OCI-LY1 (cell line): ENCODE results near the gene EML6.

ENCODE experiments used
- H2AFZ ChIP-seq: fragments of 200-600 bp; sonication (generic), shearing (Covaris generic); 2 replicates; pipeline ENCODE4 v1.6.0; 2014; ENCODE audit warnings: antibody characterized with exemption, mild to moderate bottlenecking, low read length
- H3F3A ChIP-seq: fragments of 200-600 bp; sonication (generic), shearing (Covaris generic); 2 replicates; pipeline ENCODE4 v1.6.0; 2014; ENCODE audit warnings: mild to moderate bottlenecking, antibody characterized with exemption, low read length, moderate library complexity; ENCODE audit not compliant: insufficient read depth
- H3K27ac ChIP-seq: fragments of 200-600 bp; sonication (generic); 2 replicates; pipeline ENCODE4 v1.5.1; 2014; ENCODE audit warnings: low read length, mixed run types, mild to moderate bottlenecking, low read depth; ENCODE audit not compliant: poor library complexity, severe bottlenecking
- H3K27me3 ChIP-seq: fragments of 200-600 bp; sonication (generic); 2 replicates; pipeline ENCODE4 v1.6.0; 2014; ENCODE audit warnings: antibody characterized with exemption, mild to moderate bottlenecking, low read length, moderate library complexity; ENCODE audit not compliant: insufficient read depth
- H3K36me3 ChIP-seq: fragments of 200-600 bp; sonication (generic); 2 replicates; pipeline ENCODE4 v1.6.1; 2014; ENCODE audit warnings: mild to moderate bottlenecking, antibody characterized with exemption, low read length, moderate library complexity, mixed read lengths; ENCODE audit not compliant: insufficient read depth
- H3K4me1 ChIP-seq: fragments of 200-600 bp; sonication (generic); 2 replicates; pipeline ENCODE4 v1.5.1; 2014; ENCODE audit warnings: mild to moderate bottlenecking, low read length, moderate library complexity; ENCODE audit not compliant: insufficient read depth, severe bottlenecking
- H3K4me2 ChIP-seq: fragments of 200-600 bp; sonication (generic), shearing (Covaris generic); 2 replicates; pipeline ENCODE4 v1.6.1; 2014; ENCODE audit warnings: low read length
- H3K4me3 ChIP-seq: fragments of 200-600 bp; sonication (generic); 2 replicates; pipeline ENCODE4 v1.5.1; 2014; ENCODE audit warnings: low read length, low read depth, mild to moderate bottlenecking, mixed read lengths; ENCODE audit not compliant: poor library complexity, severe bottlenecking
- H3K79me2 ChIP-seq: fragments of 200-600 bp; shearing (Covaris generic); 2 replicates; pipeline ENCODE4 v1.6.1; 2016; ENCODE audit warnings: mixed run types, low read length, mixed read lengths; ENCODE audit not compliant: insufficient read depth
- H3K9ac ChIP-seq: fragments of 200-600 bp; sonication (generic), shearing (Covaris generic); 2 replicates; pipeline ENCODE4 v1.6.1; 2014; ENCODE audit warnings: mild to moderate bottlenecking, low read length, mixed read lengths
- H3K9me2 ChIP-seq: fragments of 200-600 bp; sonication (generic), shearing (Covaris generic); 2 replicates; pipeline ENCODE4 v1.6.1; 2014; ENCODE audit warnings: low read depth, mild to moderate bottlenecking, low read length, mixed read lengths
- H3K9me3 ChIP-seq: fragments of 200-600 bp; shearing (Covaris generic); 2 replicates; pipeline ENCODE4 v1.6.1; 2014; ENCODE audit warnings: low read length, mixed read lengths
- H4K20me1 ChIP-seq: fragments of 200-600 bp; sonication (generic), shearing (Covaris generic); 2 replicates; pipeline ENCODE4 v1.6.0; 2016; ENCODE audit warnings: mild to moderate bottlenecking, low read length; ENCODE audit not compliant: insufficient read depth
- EZH2 ChIP-seq: fragments of 200-600 bp; sonication (generic), shearing (Covaris generic); IDR thresholded peaks from 2 replicates; pipeline ENCODE4 v1.8.0; 2017; ENCODE audit warnings: borderline replicate concordance, mixed run types, mild to moderate bottlenecking, antibody characterized with exemption, low read length, moderate library complexity, mixed read lengths
- TF ChIP-seq, protein P1 (sequence below): fragments of 200-600 bp; sonication (generic), shearing (Covaris generic); IDR thresholded peaks from 2 replicates; pipeline ENCODE4 v1.5.1; 2017; ENCODE audit warnings: mild to moderate bottlenecking, antibody characterized with exemption, low read length, moderate library complexity, mixed read lengths

EML6 gene

GRCh38 chr2:54722641-54723040, 821 bp upstream of the EML6 start:
- H3K4me3 ChIP-seq = peak overlapping the region; percentile 80
- peaks cover 36% of the 10 kb centered on the region for H3K4me1 ChIP-seq
- no peaks in the 10 kb centered on the region for H3K36me3 ChIP-seq
- no peaks in the 10 kb centered on the region for H3K27me3 ChIP-seq
- no peaks in the 10 kb centered on the region for H3K9me3 ChIP-seq
- no peaks in the 10 kb centered on the region for H3K9me2 ChIP-seq
- peak overlapping the region; percentile 96 for H3K4me2 ChIP-seq
- H4K20me1 ChIP-seq = no peaks in the 10 kb centered on the region
- peak overlapping the region; percentile 86 for H3K9ac ChIP-seq
- H2AFZ ChIP-seq = peak overlapping the region; percentile 42; the same call in 1 of the 2 replicates
- no peak overlapping the region for H3K27ac ChIP-seq
- H3F3A ChIP-seq = 0 out of 2 replicates have a peak, but pooled peaks cover 7% of the 10 kb centered on the region
- TF ChIP-seq, protein P1, sequence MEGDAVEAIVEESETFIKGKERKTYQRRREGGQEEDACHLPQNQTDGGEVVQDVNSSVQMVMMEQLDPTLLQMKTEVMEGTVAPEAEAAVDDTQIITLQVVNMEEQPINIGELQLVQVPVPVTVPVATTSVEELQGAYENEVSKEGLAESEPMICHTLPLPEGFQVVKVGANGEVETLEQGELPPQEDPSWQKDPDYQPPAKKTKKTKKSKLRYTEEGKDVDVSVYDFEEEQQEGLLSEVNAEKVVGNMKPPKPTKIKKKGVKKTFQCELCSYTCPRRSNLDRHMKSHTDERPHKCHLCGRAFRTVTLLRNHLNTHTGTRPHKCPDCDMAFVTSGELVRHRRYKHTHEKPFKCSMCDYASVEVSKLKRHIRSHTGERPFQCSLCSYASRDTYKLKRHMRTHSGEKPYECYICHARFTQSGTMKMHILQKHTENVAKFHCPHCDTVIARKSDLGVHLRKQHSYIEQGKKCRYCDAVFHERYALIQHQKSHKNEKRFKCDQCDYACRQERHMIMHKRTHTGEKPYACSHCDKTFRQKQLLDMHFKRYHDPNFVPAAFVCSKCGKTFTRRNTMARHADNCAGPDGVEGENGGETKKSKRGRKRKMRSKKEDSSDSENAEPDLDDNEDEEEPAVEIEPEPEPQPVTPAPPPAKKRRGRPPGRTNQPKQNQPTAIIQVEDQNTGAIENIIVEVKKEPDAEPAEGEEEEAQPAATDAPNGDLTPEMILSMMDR = no peak
- no peak for TF ChIP-seq EZH2
- H3K79me2 ChIP-seq = peaks cover 10% of the 10 kb centered on the region; the same call in 1 of the 2 replicates

GRCh38 chr2:54723996-54724559, 616 bp downstream of the EML6 start:
- Histone ChIP-seq H3K9me2 (no peaks in the 10 kb centered on the region), H3K79me2 (peaks cover 10% of the 10 kb centered on the region; the same call in 1 of the 2 replicates)

DNA sequence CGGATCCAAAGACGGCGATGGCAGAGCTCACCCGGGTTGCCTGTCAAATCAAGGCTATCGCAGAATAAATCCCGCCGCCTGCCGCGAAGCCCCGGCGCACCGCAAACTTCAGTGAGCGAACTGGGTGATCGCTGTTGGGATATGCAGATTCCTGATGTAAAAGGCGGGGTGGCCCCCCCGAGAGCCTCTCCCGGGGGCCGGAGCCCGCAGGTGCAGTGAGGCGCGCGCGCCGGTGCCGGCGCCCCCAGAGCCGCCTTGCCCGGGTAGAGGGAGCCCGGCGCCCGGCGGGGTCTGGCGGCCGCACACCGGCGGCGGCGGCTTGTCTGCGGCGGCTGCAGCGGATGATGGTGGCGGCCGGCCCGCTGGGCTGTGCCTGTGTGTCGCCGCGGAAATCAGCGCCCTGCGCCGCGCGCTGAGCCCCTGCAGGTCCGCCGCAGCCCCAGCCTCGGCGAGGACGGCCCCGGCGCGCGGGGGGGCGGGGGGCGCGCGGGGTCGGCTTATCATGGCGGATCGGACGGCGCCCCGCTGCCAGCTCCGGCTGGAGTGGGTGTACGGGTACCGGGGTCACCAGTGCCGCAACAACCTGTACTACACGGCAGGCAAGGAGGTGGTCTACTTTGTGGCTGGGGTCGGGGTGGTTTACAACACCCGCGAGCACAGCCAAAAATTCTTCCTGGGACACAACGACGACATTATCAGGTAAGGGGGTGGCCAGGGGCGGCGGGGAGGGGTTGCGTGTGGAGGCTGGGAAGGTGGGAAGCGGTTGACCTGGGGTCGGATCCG, 1.3 kb downstream of the EML6 start:
- no peaks in the 10 kb centered on the region for H3K9me2 ChIP-seq
- H3K27ac ChIP-seq = peak overlapping the region; percentile 65
- H3K79me2 ChIP-seq = peaks cover 10% of the 10 kb centered on the region; the same call in 1 of the 2 replicates
- no peaks in the 10 kb centered on the region for H3K27me3 ChIP-seq
- H3K4me1 ChIP-seq = peaks cover 40% of the 10 kb centered on the region
- 0 out of 2 replicates have a peak overlapping the region, but pooled peaks have one; percentile 67 for H2AFZ ChIP-seq
- no peaks in the 10 kb centered on the region for H4K20me1 ChIP-seq
- H3K36me3 ChIP-seq = peaks cover 8% of the 10 kb centered on the region; the same call in 1 of the 2 replicates
- peak overlapping the region; percentile 75 for H3K9ac ChIP-seq
- TF ChIP-seq EZH2 = no peak
- TF ChIP-seq, protein P1 = no peak
- peak overlapping the region; percentile 79 for H3K4me2 ChIP-seq
- H3F3A ChIP-seq = 0 out of 2 replicates have a peak, but pooled peaks cover 7% of the 10 kb centered on the region
- no peaks in the 10 kb centered on the region for H3K9me3 ChIP-seq
- H3K4me3 ChIP-seq = peak overlapping the region; percentile 80

More at GRCh38 chr2:54723996-54724559, 616 bp downstream of the EML6 start:
- Histone ChIP-seq H3K9me3 (no peaks in the 10 kb centered on the region), H2AFZ (no peak overlapping the region), H3K4me1 (peaks cover 40% of the 10 kb centered on the region), H3K4me2 (peak overlapping the region; percentile 79), H3K4me3 (peak overlapping the region; percentile 80), H3K9ac (peak overlapping the region; percentile 75), H3K27ac (peak overlapping the region; percentile 37), H3K36me3 (peaks cover 4% of the 10 kb centered on the region; the same call in 1 of the 2 replicates), H3K27me3 (no peaks in the 10 kb centered on the region), H4K20me1 (no peaks in the 10 kb centered on the region), H3F3A (0 out of 2 replicates have a peak, but pooled peaks cover 7% of the 10 kb centered on the region)
- TF ChIP-seq, protein P1 = peak; percentile 12; the same call in 1 of the 2 replicates
- TF ChIP-seq EZH2 = no peak
